ENCODE measurements around the gene SLC16A9.

The SLC16A9 gene

GRCh38 chr10:59720377-59720776 lies 10.7 kb upstream of the SLC16A9 start:
- no peak for DNase-seq (ENCODE audit: low read depth in 1 of 2, low spot score in 1 of 2)

GRCh38 chr10:59719374-59719773 lies 9.7 kb upstream of the SLC16A9 start:
- no peak for DNase-seq (ENCODE audit: low read depth in 1 of 2, low spot score in 1 of 2)

GRCh38 chr10:59718257-59718656 lies 8.6 kb upstream of the SLC16A9 start:
- no peak for DNase-seq (ENCODE audit: low read depth in 1 of 2, low spot score in 1 of 2)

GRCh38 chr10:59713196-59713821 lies 3.7 kb upstream of the SLC16A9 start:
- DNase-seq (ENCODE audit: low read depth in 1 of 2, low spot score in 1 of 2): no peak

- no peak for DNase-seq (ENCODE audit: low read depth in 1 of 2, low spot score in 1 of 2)
Observed at GRCh38 chr10:59711871-59712494, 2.3 kb upstream of the SLC16A9 start.

- no peak for DNase-seq (ENCODE audit: low read depth in 1 of 2, low spot score in 1 of 2)
Observed at GRCh38 chr10:59708816-59709394, 745 bp downstream of the SLC16A9 start.

- DNase-seq (ENCODE audit: low read depth in 1 of 2, low spot score in 1 of 2): no peak
Observed at GRCh38 chr10:59706851-59707797, 2.5 kb downstream of the SLC16A9 start.

- DNase-seq (ENCODE audit: low read depth in 1 of 2, low spot score in 1 of 2): no peak
Observed at GRCh38 chr10:59705931-59706330, 3.7 kb downstream of the SLC16A9 start.

GRCh38 chr10:59704630-59705029 lies 5.0 kb downstream of the SLC16A9 start:
- no peak for DNase-seq (ENCODE audit: low read depth in 1 of 2, low spot score in 1 of 2)

GRCh38 chr10:59702347-59702746 lies 7.3 kb downstream of the SLC16A9 start:
- no peak for DNase-seq (ENCODE audit: low read depth in 1 of 2, low spot score in 1 of 2)

GRCh38 chr10:59700709-59701108 lies 8.9 kb downstream of the SLC16A9 start:
- no peak for DNase-seq (ENCODE audit: low read depth in 1 of 2, low spot score in 1 of 2)

GRCh38 chr10:59698326-59698725 lies 11.3 kb downstream of the SLC16A9 start:
- no peak for DNase-seq (ENCODE audit: low read depth in 1 of 2, low spot score in 1 of 2)

GRCh38 chr10:59695637-59696036 lies 14.0 kb downstream of the SLC16A9 start:
- DNase-seq (ENCODE audit: low read depth in 1 of 2, low spot score in 1 of 2): no peak

- DNase-seq (ENCODE audit: low read depth in 1 of 2, low spot score in 1 of 2): no peak
Observed at GRCh38 chr10:59694936-59695335, 14.7 kb downstream of the SLC16A9 start.

- DNase-seq (ENCODE audit: low read depth in 1 of 2, low spot score in 1 of 2): no peak
Observed at GRCh38 chr10:59692113-59692512, 17.5 kb downstream of the SLC16A9 start.

GRCh38 chr10:59688921-59689351 lies 20.7 kb downstream of the SLC16A9 start:
- DNase-seq (ENCODE audit: low read depth in 1 of 2, low spot score in 1 of 2): no peak

GRCh38 chr10:59687657-59688056 lies 22.0 kb downstream of the SLC16A9 start:
- DNase-seq (ENCODE audit: low read depth in 1 of 2, low spot score in 1 of 2): no peak

GRCh38 chr10:59684006-59684405 lies 25.6 kb downstream of the SLC16A9 start:
- no peak for DNase-seq (ENCODE audit: low read depth in 1 of 2, low spot score in 1 of 2)

GRCh38 chr10:59682986-59683937 lies 26.4 kb downstream of the SLC16A9 start:
- no peak for DNase-seq (ENCODE audit: low read depth in 1 of 2, low spot score in 1 of 2)

- DNase-seq (ENCODE audit: low read depth in 1 of 2, low spot score in 1 of 2): no peak
Observed at GRCh38 chr10:59680199-59680598, 29.5 kb downstream of the SLC16A9 start.
